RWPE2 (cell line): ENCODE results near the gene ZNF493.

ENCODE experiments used
- ATAC-seq: fragments of 200-7000 bp; cut with Tn5 transposase; 3 replicates; pipeline ENCODE4 v1.9.1; 2021; ENCODE audit warnings: low read depth
- DNase-seq: peaks from one replicate; pipeline ENCODE4 v3.0.0-alpha.2; 2020; ENCODE audit warnings: low spot score
- H3K27ac ChIP-seq: fragments of 450-650 bp; 2 replicates; pipeline ENCODE4 v1.5.1; 2017; ENCODE audit warnings: mild to moderate bottlenecking; ENCODE audit not compliant: poor library complexity, severe bottlenecking
- H3K27me3 ChIP-seq: fragments of 250-450 bp; sonication (Bioruptor Pico); 2 replicates; pipeline ENCODE4 v1.5.1; 2021; ENCODE audit warnings: mild to moderate bottlenecking, moderate library complexity; ENCODE audit not compliant: insufficient read depth, poor library complexity, severe bottlenecking
- H3K36me3 ChIP-seq: fragments of 250-450 bp; sonication (Bioruptor Pico); 2 replicates; pipeline ENCODE4 v1.5.1; 2020; ENCODE audit warnings: low read depth, mild to moderate bottlenecking, moderate library complexity
- H3K4me1 ChIP-seq: fragments of 250-450 bp; sonication (Bioruptor Pico); 2 replicates; pipeline ENCODE4 v1.5.1; 2021; ENCODE audit warnings: mild to moderate bottlenecking, moderate library complexity; ENCODE audit not compliant: insufficient read depth, poor library complexity, severe bottlenecking
- H3K4me3 ChIP-seq: fragments of 250-450 bp; sonication (Bioruptor Pico); 2 replicates; pipeline ENCODE4 v1.5.1; 2021; ENCODE audit warnings: mild to moderate bottlenecking, moderate library complexity; ENCODE audit not compliant: severe bottlenecking
- H3K9me3 ChIP-seq: fragments of 250-450 bp; sonication (Bioruptor Pico); 2 replicates; pipeline ENCODE4 v1.5.1; 2021; ENCODE audit warnings: mild to moderate bottlenecking, moderate library complexity; ENCODE audit not compliant: severe bottlenecking
- CTCF ChIP-seq: fragments of 450-650 bp; IDR thresholded peaks from one replicate; pipeline ENCODE4 v1.5.1; 2017; ENCODE audit warnings: mild to moderate bottlenecking, moderate library complexity; ENCODE audit not compliant: poor library complexity, severe bottlenecking

ZNF493 gene

GRCh38 chr19:21422244-21422643, 25.3 kb downstream of the ZNF493 start:
- no peak for DNase-seq
- H3K4me3 ChIP-seq, result no peak overlapping the region
- peaks cover 16% of the 10 kb centered on the region for H3K9me3 ChIP-seq
- no peaks in the 10 kb centered on the region for H3K36me3 ChIP-seq
- no peaks in the 10 kb centered on the region for H3K27me3 ChIP-seq
- ATAC-seq, result no peak
- no peak overlapping the region for H3K27ac ChIP-seq
- H3K4me1 ChIP-seq, result no peaks in the 10 kb centered on the region
- no peak for TF ChIP-seq CTCF

- peaks cover 21% of the 10 kb centered on the region for H3K9me3 ChIP-seq
- TF ChIP-seq CTCF, result no peak
- ATAC-seq (no peak), DNase-seq (no peak)
- H3K4me3 ChIP-seq, result no peak overlapping the region
- no peaks in the 10 kb centered on the region for H3K27me3 ChIP-seq
- no peaks in the 10 kb centered on the region for H3K4me1 ChIP-seq
- H3K27ac ChIP-seq, result no peak overlapping the region
- no peaks in the 10 kb centered on the region for H3K36me3 ChIP-seq
Observed at GRCh38 chr19:21423057-21424041, 26.4 kb downstream of the ZNF493 start.

GRCh38 chr19:21430675-21431074, 33.7 kb downstream of the ZNF493 start:
- H3K27ac ChIP-seq, result no peak overlapping the region
- H3K4me1 ChIP-seq, result no peaks in the 10 kb centered on the region
- TF ChIP-seq CTCF, result no peak
- H3K36me3 ChIP-seq, result no peaks in the 10 kb centered on the region
- H3K27me3 ChIP-seq, result no peaks in the 10 kb centered on the region
- DNase-seq (no peak), ATAC-seq (no peak)
- peaks cover 17% of the 10 kb centered on the region for H3K9me3 ChIP-seq
- H3K4me3 ChIP-seq, result no peak overlapping the region

GRCh38 chr19:21432590-21432989, 35.7 kb downstream of the ZNF493 start:
- Histone ChIP-seq H3K9me3 (peaks cover 9% of the 10 kb centered on the region), H3K27me3 (no peaks in the 10 kb centered on the region), H3K36me3 (no peaks in the 10 kb centered on the region), H3K4me3 (no peak overlapping the region), H3K4me1 (no peaks in the 10 kb centered on the region), H3K27ac (no peak overlapping the region)
- DNase-seq (no peak), ATAC-seq (no peak)
- no peak for TF ChIP-seq CTCF

- no peak for TF ChIP-seq CTCF
- H3K27ac ChIP-seq, result no peak overlapping the region
- no peak for DNase-seq
- H3K4me3 ChIP-seq, result no peak overlapping the region
- no peaks in the 10 kb centered on the region for H3K36me3 ChIP-seq
- no peaks in the 10 kb centered on the region for H3K4me1 ChIP-seq
- no peak for ATAC-seq
- H3K9me3 ChIP-seq, result peaks cover 6% of the 10 kb centered on the region
- no peaks in the 10 kb centered on the region for H3K27me3 ChIP-seq
Observed at GRCh38 chr19:21434516-21434915, 37.6 kb downstream of the ZNF493 start.
